ENCODE measurements around the gene HPDL. TPM values are rescaled to one million over a fixed set of nuclear protein-coding genes. Genes with fewer than 3 reads are reported as not detected.

HPDL gene
- total and polyA plus RNA-seq, 10 of the 15 experiments (the other 5 are each of a cell fraction or from before 2014, with no cell fraction given): 1.3 to 75.5 (median 31.8) TPM

- TF ChIP-seq ELK1 (IDR thresholded peaks at IDR 0.05; ENCODE audit: low read depth, low read length): no peak
- TF ChIP-seq NBN (IDR thresholded peaks at IDR 0.05): no peak
- no peak for TF ChIP-seq NFIC (IDR thresholded peaks at IDR 0.05; ENCODE audit: low read depth, low read length)
- TF ChIP-seq BACH1 (IDR thresholded peaks at IDR 0.05; ENCODE audit: borderline replicate concordance): no peak
- no peak for TF ChIP-seq RUNX3 (IDR thresholded peaks at IDR 0.05; ENCODE audit: low read length)
- no peak for TF ChIP-seq MYC (IDR thresholded peaks at IDR 0.05; ENCODE audit: insufficient read depth, insufficient read length, insufficient replicate concordance, low read length, severe bottlenecking)
- TF ChIP-seq ZNF24 (IDR thresholded peaks at IDR 0.05): no peak
- no peak for TF ChIP-seq MAX (IDR thresholded peaks at IDR 0.05; ENCODE audit: low read depth, low read length)
- TF ChIP-seq E2F4 (IDR thresholded peaks at IDR 0.05; ENCODE audit: low read depth, low read length): no peak
Measured at GRCh38 chr1:45364294-45364693, 37.6 kb downstream of the HPDL start (continued).

GRCh38 chr1:45365051-45365450 is 38.4 kb downstream of the HPDL start:
- H2AFZ ChIP-seq (ENCODE audit: control insufficient read depth, low read depth, low read length): no peak overlapping the region
- H3K27ac ChIP-seq (ENCODE audit: control insufficient read depth, insufficient read depth): no peak overlapping the region
- no TSS peak for BruUV-seq (replicated peaks)
- FAIRE-seq (peak; percentile 78), ATAC-seq (peak; percentile 96), DNase-seq (ENCODE audit: low read depth, low spot score) (no peak)
- CTCF ChIA-PET: interaction anchor here (0.8 to 11.7 kb wide), 11 partner anchors 9 to 204 kb away, joined by 3 to 508 read pairs (median 4); partner anchors contain the start of genes CCDC163, MMACHC and TESK2
- SMC1A ChIA-PET (ENCODE audit: uncharacterized antibody, unreplicated experiment): interaction anchor here (0.7 to 11.6 kb wide), 8 partner anchors 9 to 135 kb away, joined by 3 to 369 read pairs (median 3); partner anchors contain the start of genes CCDC163, MMACHC and TESK2
- H3K27me3 ChIP-seq (replicated peaks in 1 of 2; ENCODE audit: control insufficient read depth in 2 of 2, insufficient read depth in 2 of 2, low read length in 1 of 2): no peaks in the 10 kb centered on the region
- H3K4me2 ChIP-seq (ENCODE audit: control insufficient read depth, insufficient read depth): peak overlapping the region; percentile 18; the same call in 1 of the 2 replicates
- POLR2A ChIA-PET: interaction anchor here (0.6 to 1.5 kb wide), 5 partner anchors 9 to 820 kb away, joined by 3 to 4 read pairs (median 3); partner anchors contain the start of genes MUTYH and TOE1
- intact Hi-C loops (cut with micrococcal nuclease; ENCODE audit: unreplicated experiment): no loop called here
- H3K9ac ChIP-seq (ENCODE audit: control insufficient read depth, insufficient read depth, low read length): no peak overlapping the region
- H3K9me3 ChIP-seq (replicated peaks; ENCODE audit: control insufficient read depth, insufficient read depth, low read length): no peaks in the 10 kb centered on the region
- H4K20me1 ChIP-seq (ENCODE audit: control insufficient read depth, insufficient read depth): no peaks in the 10 kb centered on the region
- RAD21 ChIA-PET (ENCODE audit: unreplicated experiment): interaction anchor here (0.9 to 13.5 kb wide), 5 partner anchors 8 to 204 kb away, joined by 3 to 319 read pairs (median 5); partner anchors contain the start of genes MMACHC and TESK2
- no peaks in the 10 kb centered on the region for H3K79me2 ChIP-seq (ENCODE audit: control insufficient read depth, insufficient read depth, low read length)
- no peak overlapping the region for H3K4me3 ChIP-seq
- H3K4me1 ChIP-seq (ENCODE audit: control insufficient read depth, insufficient read depth, low read length): peaks cover 11% of the 10 kb centered on the region
- no peaks in the 10 kb centered on the region for H3K36me3 ChIP-seq (ENCODE audit: control insufficient read depth in 2 of 2, insufficient read depth in 2 of 2, low read length in 1 of 2)
- in situ Hi-C loops (cut with MboI): no loop called here
- WGBS (ENCODE audit: insufficient coverage, insufficient replicate concordance, low lambda C conversion rate, missing lambda C conversion rate): 22% methylated on average over 6 of the region's 6 CpGs
- TF ChIP-seq CHD2 (IDR thresholded peaks at IDR 0.05; ENCODE audit: borderline replicate concordance, low read depth, low read length): no peak
- no peak for TF ChIP-seq SIN3A (IDR thresholded peaks at IDR 0.05; ENCODE audit: low read depth, low read length)
- TF ChIP-seq BCL3 (IDR thresholded peaks at IDR 0.05; ENCODE audit: borderline replicate concordance, insufficient read depth, low read depth, low read length, poor library complexity, severe bottlenecking): no peak
- peak; percentile 61; the same call in 1 of the 2 replicates for TF ChIP-seq JUND (IDR thresholded peaks at IDR 0.05; ENCODE audit: low read depth, low read length)
- peak; percentile 81 for TF ChIP-seq POU2F2 (IDR thresholded peaks at IDR 0.05; ENCODE audit: borderline replicate concordance, low read depth, low read length)
- TF ChIP-seq E4F1 (IDR thresholded peaks at IDR 0.05; ENCODE audit: borderline replicate concordance, partially characterized antibody): no peak
- no peak for TF ChIP-seq STAT1 (conservative IDR thresholded peaks at IDR 0.05)
- no peak for TF ChIP-seq TCF12 (IDR thresholded peaks at IDR 0.05; ENCODE audit: low read depth, low read length)
